Measurements from ENCODE around the gene MAPKAPK3.

- TF ChIP-seq POLR2A (IDR thresholded peaks at IDR 0.05) (no peak), CTCF (IDR thresholded peaks at IDR 0.05) (peak in 5 of 6 experiments; percentile 12 to 38 (median 25)), EP300 (IDR thresholded peaks at IDR 0.05) (no peak)
Measured at GRCh38 chr3:50675179-50676030, 58.5 kb downstream of the MAPKAPK3 start.

Data from upper lobe of left lung (tissue), 4 donors.